Upper lobe of left lung (tissue), 4 donors: Measurements from ENCODE around the gene PARP14.

Experiments used
- CTCF ChIP-seq, 6 experiments: fragments of 450-650 bp in 4 of 6; fragments of 200-600 bp in 2 of 6; sonication (generic) in 2 of 6; IDR thresholded peaks; one replicate each; pipeline ENCODE4 v1.5.1; 2016 to 2019; ENCODE audit warnings: antibody characterized with exemption in 6 of 6
- EP300 ChIP-seq, 4 donors: sonication (generic); formaldehyde crosslinking; IDR thresholded peaks; one replicate each; pipeline ENCODE4 v1.5.1; 2017; ENCODE audit warnings: antibody characterized with exemption in 4 of 4, control low read depth in 2 of 4
- POLR2A ChIP-seq, 4 donors: fragments of 450-650 bp; IDR thresholded peaks; one replicate each; pipeline ENCODE4 v1.5.1; 2016 to 2017; ENCODE audit warnings: antibody characterized with exemption in 4 of 4, mild to moderate bottlenecking in 2 of 4

- TF ChIP-seq CTCF (IDR thresholded peaks at IDR 0.05) (no peak), POLR2A (IDR thresholded peaks at IDR 0.05) (no peak), EP300 (IDR thresholded peaks at IDR 0.05) (no peak)
Measured at GRCh38 chr3:122662505-122662904, 18.1 kb upstream of the PARP14 start.
